HCT116 (cell line): ENCODE measurements around the gene SETD1B. TPM values are rescaled to one million over a fixed set of nuclear protein-coding genes. Genes with fewer than 3 reads are reported as not detected.

Experiments
- ATAC-seq: fragments of 200-7000 bp; cut with Tn5 transposase; 2 replicates; pipeline ENCODE4 v1.9.1; 2020; ENCODE audit warnings: mild to moderate bottlenecking, moderate library complexity
- BruUV-seq: library from RNA; stranded (reverse); fragments of 400-500 nt; replicated peaks from 2 replicates; lab custom pipeline; 2021; lab: Mats Ljungman, UMichigan
- CTCF ChIA-PET: fragments of 300-600 bp; sonication (Branson Sonifier 250); formaldehyde crosslinking; loops from one replicate; lab custom pipeline; 2021; ENCODE audit warnings: antibody characterized with exemption; lab: Charles Lee
- POLR2A ChIA-PET: fragments of 300-600, 350-600 bp; sonication (Branson Sonifier 250); formaldehyde crosslinking; loops from one replicate; lab custom pipeline; 2021; ENCODE audit warnings: antibody characterized with exemption; lab: Charles Lee
- RAD21 ChIA-PET, 2 experiments: fragments of 300-600 bp; sonication (Branson Sonifier 250); formaldehyde crosslinking; loops; one replicate each; lab custom pipeline; 2023; ENCODE audit warnings: low total read pairs in 2 of 2; ENCODE audit not compliant: uncharacterized antibody in 2 of 2, unreplicated experiment in 2 of 2, low non-redundant PET in 1 of 2; lab: Charles Lee
- DNase-seq: peaks from one replicate; pipeline ENCODE4 v3.0.0-alpha.2; 2010; ENCODE audit warnings: low read depth, low spot score
- H2AFZ ChIP-seq: fragments of 200-600 bp; shearing (Covaris generic), sonication (generic); 2 replicates; pipeline ENCODE4 v1.6.1; 2017; ENCODE audit warnings: low read depth, mixed run types, mixed read lengths, antibody characterized with exemption, low read length; ENCODE audit not compliant: poor library complexity, severe bottlenecking
- H3K27ac ChIP-seq: 2 replicates; pipeline ENCODE4 v1.5.1; 2012; ENCODE audit warnings: low read depth, low read length
- H3K27me3 ChIP-seq: fragments of 200-600 bp; sonication (generic); 2 replicates; pipeline ENCODE4 v1.6.1; 2016; ENCODE audit warnings: mixed run types, low read length, mixed read lengths; ENCODE audit not compliant: insufficient read depth
- H3K36me3 ChIP-seq, 2 experiments: fragments of 200-500 bp in 1 of 2; fragments of 200-600 bp in 1 of 2; sonication (Bioruptor generic) in 1 of 2; sonication (generic) in 1 of 2; 2 replicates each; pipeline versions ENCODE4 v1.5.1 to v1.6.1; 2014 to 2016; ENCODE audit warnings: low read length in 2 of 2, inconsistent platforms in 1 of 2, mixed read lengths in 1 of 2, mixed run types in 1 of 2; ENCODE audit not compliant: insufficient read depth in 2 of 2, control insufficient read depth in 1 of 2
- H3K4me1 ChIP-seq, 2 experiments: fragments of 200-600 bp in 1 of 2; sonication (generic) in 1 of 2; 2 replicates each; pipeline versions ENCODE4 v1.5.1 to v1.6.1; 2012 to 2017; ENCODE audit warnings: low read length in 2 of 2, inconsistent platforms in 1 of 2, mild to moderate bottlenecking in 1 of 2, mixed read lengths in 1 of 2, mixed run types in 1 of 2, moderate library complexity in 1 of 2; ENCODE audit not compliant: insufficient read depth in 2 of 2, control insufficient read depth in 1 of 2
- H3K4me2 ChIP-seq: fragments of 200-600 bp; sonication (generic); 2 replicates; pipeline ENCODE4 v1.6.1; 2017; ENCODE audit warnings: mixed run types, low read length, mixed read lengths
- H3K4me3 ChIP-seq, 2 experiments: fragments of 200-600 bp in 1 of 2; sonication (generic) in 1 of 2; replicated peaks in 1 of 2; 2 replicates each; pipeline ENCODE4 v1.5.1; 2011 to 2016; ENCODE audit warnings: low read length in 2 of 2, control low read depth in 1 of 2, low read depth in 1 of 2, mild to moderate bottlenecking in 1 of 2, mixed read lengths in 1 of 2, mixed run types in 1 of 2
- H3K79me2 ChIP-seq: fragments of 200-600 bp; sonication (generic); 2 replicates; pipeline ENCODE4 v1.6.1; 2017; ENCODE audit warnings: mild to moderate bottlenecking, mixed run types, low read length, moderate library complexity, mixed read lengths; ENCODE audit not compliant: insufficient read depth
- H3K9ac ChIP-seq: fragments of 200-600 bp; sonication (generic); 2 replicates; pipeline ENCODE4 v1.6.1; 2016; ENCODE audit warnings: low read length, mixed read lengths
- H3K9me2 ChIP-seq: fragments of 200-600 bp; sonication (generic), shearing (Covaris generic); 2 replicates; pipeline ENCODE4 v1.6.1; 2017; ENCODE audit warnings: mixed run types, mild to moderate bottlenecking, moderate library complexity; ENCODE audit not compliant: insufficient read depth
- H3K9me3 ChIP-seq, 2 experiments: fragments of 200-500 bp in 1 of 2; fragments of 200-600 bp in 1 of 2; sonication (Bioruptor generic) in 1 of 2; sonication (generic) in 1 of 2; 2 replicates each; pipeline ENCODE4 v1.6.1; 2014 to 2017; ENCODE audit warnings: low read length in 2 of 2, mixed read lengths in 2 of 2, inconsistent platforms in 1 of 2, low read depth in 1 of 2, mild to moderate bottlenecking in 1 of 2, mixed run types in 1 of 2, moderate library complexity in 1 of 2; ENCODE audit not compliant: control insufficient read depth in 1 of 2, insufficient read depth in 1 of 2
- H4K20me1 ChIP-seq: fragments of 200-600 bp; sonication (generic), shearing (Covaris generic); 2 replicates; pipeline ENCODE4 v1.6.1; 2017; ENCODE audit warnings: mixed run types, mild to moderate bottlenecking, moderate library complexity; ENCODE audit not compliant: insufficient read depth
- ATF3 ChIP-seq: IDR thresholded peaks from 2 replicates; pipeline ENCODE4 v1.6.1; 2012
- EGR1 ChIP-seq: IDR thresholded peaks from 2 replicates; pipeline ENCODE4 v1.6.1; 2012; ENCODE audit warnings: low read depth
- ELF1 ChIP-seq: IDR thresholded peaks from 2 replicates; pipeline ENCODE4 v1.6.1; 2012; ENCODE audit warnings: low read depth, borderline replicate concordance
- POLR2A ChIP-seq: IDR thresholded peaks from 2 replicates; pipeline ENCODE4 v1.7.0; 2011; ENCODE audit warnings: borderline replicate concordance; ENCODE audit not compliant: insufficient read depth, insufficient read length; ENCODE audit errors: extremely low read depth
- REST ChIP-seq: IDR thresholded peaks from 2 replicates; pipeline ENCODE4 v1.6.1; 2012; ENCODE audit warnings: low read depth
- SP1 ChIP-seq: IDR thresholded peaks from 2 replicates; pipeline ENCODE4 v1.6.1; 2012; ENCODE audit warnings: low read depth
- TCF7L2 ChIP-seq: IDR thresholded peaks from 2 replicates; pipeline ENCODE4 v1.7.0; 2011; ENCODE audit warnings: borderline replicate concordance, inconsistent platforms; ENCODE audit not compliant: insufficient read depth, insufficient read length; ENCODE audit errors: extremely low read depth
- ZNF274 ChIP-seq: fragments of 200-500 bp; sonication (Bioruptor generic); IDR thresholded peaks from 2 replicates; pipeline ENCODE4 v1.6.1; 2014; ENCODE audit warnings: mild to moderate bottlenecking, low read depth, low read length, inconsistent platforms
- intact Hi-C: fragments of 100-400 bp; cut with micrococcal nuclease; formaldehyde crosslinking; loops from 2 replicates; pipeline ENCODE4 v1.10.0; 2022
- total RNA-seq: library from RNA; stranded (reverse); gene quantifications from one replicate; pipeline ENCODE4 v1.2.1, GENCODE V29; 2021; ENCODE audit not compliant: unreplicated experiment

Gene SETD1B
- total RNA-seq, 1 experiment from 2014 or later: 17.5 TPM

GRCh38 chr12:121798787-121799155, 5.0 kb upstream of the SETD1B start:
- intact Hi-C loops: no loop called here
- TF ChIP-seq ATF3: no peak
- no peak for TF ChIP-seq EGR1
- no peak for TF ChIP-seq TCF7L2
- no peak for TF ChIP-seq SP1
- TF ChIP-seq ELF1: no peak
- no peak for TF ChIP-seq ZNF274
- TF ChIP-seq REST: no peak
- no peak for TF ChIP-seq POLR2A
- no peak for ATAC-seq
- peak overlapping the region; percentile 100 for H3K27ac ChIP-seq
- H3K9me2 ChIP-seq: no peaks in the 10 kb centered on the region
- H3K4me1 ChIP-seq: peaks cover 52 to 88% of the 10 kb centered on the region in 2 experiments
- BruUV-seq: no TSS peak
- no peaks in the 10 kb centered on the region for H3K9me3 ChIP-seq
- H3K27me3 ChIP-seq: no peaks in the 10 kb centered on the region
- ChIA-PET RAD21 (interaction anchor here in 1 of 2 experiments (1.3 kb wide), 1 partner anchor 90 kb away, joined by 3 read pairs; the partner anchor contains the start of gene PSMD9), POLR2A (interaction anchor here (0.8 to 2.6 kb wide), 2 partner anchors 13 to 90 kb away, joined by 3 to 9 read pairs; no protein-coding TSS in a partner anchor), CTCF (interaction anchor here (5.2 to 6.9 kb wide), 2 partner anchors 13 to 89 kb away, joined by 96 to 149 read pairs; partner anchors contain the start of gene PSMD9)
- no peaks in the 10 kb centered on the region for H4K20me1 ChIP-seq
- peaks cover 33% of the 10 kb centered on the region for H3K79me2 ChIP-seq
- no peak for DNase-seq
- peak overlapping the region; percentile 78 for H3K9ac ChIP-seq
- peak overlapping the region; percentile 99 for H3K4me2 ChIP-seq
- no peaks in the 10 kb centered on the region for H3K36me3 ChIP-seq
- H2AFZ ChIP-seq: no peak overlapping the region
- peak overlapping the region; percentile 66 to 71 for H3K4me3 ChIP-seq
